Hepatocyte (in vitro differentiated cells): ENCODE data around the gene ANKLE2.

ENCODE experiments used
- EZH2 ChIP-seq: fragments of 200-600 bp; sonication (generic); IDR thresholded peaks from 2 replicates; pipeline ENCODE4 v1.6.1; 2016; ENCODE audit warnings: antibody characterized with exemption, mild to moderate bottlenecking, borderline replicate concordance
- EZH2phosphoT487 ChIP-seq: fragments of 200-600 bp; sonication (generic); IDR thresholded peaks from one replicate; pipeline ENCODE4 v1.6.1; 2018; ENCODE audit warnings: antibody characterized with exemption, mild to moderate bottlenecking, low read depth, moderate library complexity; ENCODE audit not compliant: unreplicated experiment, severe bottlenecking
- TF ChIP-seq, protein P1 (sequence below): fragments of 200-600 bp; sonication (generic); IDR thresholded peaks from 2 replicates; pipeline ENCODE4 v1.5.1; 2016; ENCODE audit warnings: antibody characterized with exemption, mild to moderate bottlenecking; ENCODE audit not compliant: poor library complexity

DNA sequence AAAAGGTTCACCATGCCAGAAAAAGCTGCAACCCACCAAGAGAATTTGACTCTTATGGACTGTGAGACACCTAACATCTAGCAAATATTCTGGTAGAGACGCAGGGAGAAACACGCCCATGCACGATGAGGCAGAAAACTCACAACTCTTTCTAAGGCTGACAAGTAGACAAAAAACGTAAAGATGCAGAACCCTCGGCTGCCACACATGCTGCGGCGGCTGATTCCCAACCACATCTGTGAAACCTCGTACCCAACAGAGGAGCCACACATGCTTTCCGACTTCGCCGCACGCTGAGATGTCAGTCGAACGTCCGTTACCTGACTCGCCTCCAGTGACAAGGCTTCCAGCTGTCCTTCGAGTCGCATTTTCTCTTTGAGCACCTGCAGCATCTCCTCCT lies 45.2 kb upstream of the ANKLE2 start:
- TF ChIP-seq, protein P1, sequence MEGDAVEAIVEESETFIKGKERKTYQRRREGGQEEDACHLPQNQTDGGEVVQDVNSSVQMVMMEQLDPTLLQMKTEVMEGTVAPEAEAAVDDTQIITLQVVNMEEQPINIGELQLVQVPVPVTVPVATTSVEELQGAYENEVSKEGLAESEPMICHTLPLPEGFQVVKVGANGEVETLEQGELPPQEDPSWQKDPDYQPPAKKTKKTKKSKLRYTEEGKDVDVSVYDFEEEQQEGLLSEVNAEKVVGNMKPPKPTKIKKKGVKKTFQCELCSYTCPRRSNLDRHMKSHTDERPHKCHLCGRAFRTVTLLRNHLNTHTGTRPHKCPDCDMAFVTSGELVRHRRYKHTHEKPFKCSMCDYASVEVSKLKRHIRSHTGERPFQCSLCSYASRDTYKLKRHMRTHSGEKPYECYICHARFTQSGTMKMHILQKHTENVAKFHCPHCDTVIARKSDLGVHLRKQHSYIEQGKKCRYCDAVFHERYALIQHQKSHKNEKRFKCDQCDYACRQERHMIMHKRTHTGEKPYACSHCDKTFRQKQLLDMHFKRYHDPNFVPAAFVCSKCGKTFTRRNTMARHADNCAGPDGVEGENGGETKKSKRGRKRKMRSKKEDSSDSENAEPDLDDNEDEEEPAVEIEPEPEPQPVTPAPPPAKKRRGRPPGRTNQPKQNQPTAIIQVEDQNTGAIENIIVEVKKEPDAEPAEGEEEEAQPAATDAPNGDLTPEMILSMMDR = no peak
- TF ChIP-seq EZH2phosphoT487 (no peak), EZH2 (no peak)
